ENCODE results near the gene LILRB5. TPM values are rescaled to one million over a fixed set of nuclear protein-coding genes. Genes with fewer than 3 reads are reported as not detected.
"Not testable (repeated sequence)": the region's sequence is repeated elsewhere in the genome, so short reads cannot be mapped to it uniquely, and the experiment has no call there.

Gene LILRB5
- total and polyA plus RNA-seq, 9 of the 15 experiments (the other 6 are each of a cell fraction or from before 2014, with no cell fraction given) = not detected

DNA sequence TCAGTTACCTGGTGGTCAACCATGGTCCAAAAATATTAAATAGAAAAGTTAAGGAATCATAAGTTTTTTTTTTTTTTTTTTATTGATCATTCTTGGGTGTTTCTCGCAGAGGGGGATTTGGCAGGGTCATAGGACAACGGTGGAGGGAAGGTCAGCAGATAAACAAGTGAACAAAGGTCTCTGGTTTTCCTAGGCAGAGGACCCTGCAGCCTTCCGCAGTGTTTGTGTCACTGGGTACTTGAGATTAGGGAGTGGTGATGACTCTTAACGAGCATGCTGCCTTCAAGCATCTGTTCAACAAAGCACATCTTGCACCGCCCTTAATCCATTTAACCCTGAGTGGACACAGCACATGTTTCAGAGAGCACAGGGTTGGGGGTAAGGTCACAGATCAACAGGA lies 42.9 kb downstream of the LILRB5 start:
- H3K79me2 ChIP-seq (ENCODE audit: control insufficient read depth, insufficient read depth, low read length) = peaks cover 16% of the 10 kb centered on the region; the same call in 2 of the 3 replicates
- H3K27me3 ChIP-seq (ENCODE audit: control insufficient read depth in 2 of 2, insufficient read depth in 2 of 2, low read length in 2 of 2); H3K9me1 ChIP-seq (ENCODE audit: control insufficient read depth, insufficient read depth, low read length); H3K9me3 ChIP-seq (replicated peaks; ENCODE audit: control insufficient read depth, insufficient read depth, low read depth, low read length); intact Hi-C loops (cut with micrococcal nuclease); CTCF ChIA-PET (ENCODE audit: low intra/inter-chr PET ratio); in situ Hi-C loops (cut with MboI); ATAC-seq; H3K9ac ChIP-seq (ENCODE audit: insufficient read depth in 1 of 2, low read depth in 2 of 2, low read length in 2 of 2); H3K4me2 ChIP-seq (ENCODE audit: insufficient read depth, low read length); H3K4me3 ChIP-seq; BruUV-seq (replicated peaks); DNase-seq (ENCODE audit: extremely low read depth in 1 of 4, low spot score in 3 of 4); H2AFZ ChIP-seq (ENCODE audit: low read depth, low read length): not testable (repeated sequence)
- peaks cover 22 to 43% of the 10 kb centered on the region in 2 experiments for H3K4me1 ChIP-seq (replicated peaks in 1 of 2; ENCODE audit: control insufficient read depth in 2 of 2, insufficient read depth in 2 of 2, low read length in 2 of 2)
- TF ChIP-seq TAL1 (IDR thresholded peaks at IDR 0.05) = peak; percentile 47; the same call in 1 of the 2 replicates
- TF ChIP-seq, protein P1, sequence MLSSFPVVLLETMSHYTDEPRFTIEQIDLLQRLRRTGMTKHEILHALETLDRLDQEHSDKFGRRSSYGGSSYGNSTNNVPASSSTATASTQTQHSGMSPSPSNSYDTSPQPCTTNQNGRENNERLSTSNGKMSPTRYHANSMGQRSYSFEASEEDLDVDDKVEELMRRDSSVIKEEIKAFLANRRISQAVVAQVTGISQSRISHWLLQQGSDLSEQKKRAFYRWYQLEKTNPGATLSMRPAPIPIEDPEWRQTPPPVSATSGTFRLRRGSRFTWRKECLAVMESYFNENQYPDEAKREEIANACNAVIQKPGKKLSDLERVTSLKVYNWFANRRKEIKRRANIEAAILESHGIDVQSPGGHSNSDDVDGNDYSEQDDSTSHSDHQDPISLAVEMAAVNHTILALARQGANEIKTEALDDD (IDR thresholded peaks at IDR 0.05) = 0 out of 2 replicates have a peak, but pooled peaks have one; percentile 33
- peak; percentile 44; the same call in 1 of the 2 replicates for TF ChIP-seq ARID1B (IDR thresholded peaks at IDR 0.05)
- peak; percentile 58; the same call in 1 of the 2 replicates for TF ChIP-seq DPF2 (IDR thresholded peaks at IDR 0.05)
- peak in 1 of 2 experiments; percentile 41; a peak in 1 of 4 replicates for TF ChIP-seq KDM1A (IDR thresholded peaks at IDR 0.05)
- peak; percentile 52; the same call in 1 of the 2 replicates for TF ChIP-seq NCOR1 (IDR thresholded peaks at IDR 0.05)
- TF ChIP-seq CBFA2T2 (conservative IDR thresholded peaks at IDR 0.05) = peak; percentile 68; the same call in 1 of the 2 replicates
- TF ChIP-seq, protein P2, sequence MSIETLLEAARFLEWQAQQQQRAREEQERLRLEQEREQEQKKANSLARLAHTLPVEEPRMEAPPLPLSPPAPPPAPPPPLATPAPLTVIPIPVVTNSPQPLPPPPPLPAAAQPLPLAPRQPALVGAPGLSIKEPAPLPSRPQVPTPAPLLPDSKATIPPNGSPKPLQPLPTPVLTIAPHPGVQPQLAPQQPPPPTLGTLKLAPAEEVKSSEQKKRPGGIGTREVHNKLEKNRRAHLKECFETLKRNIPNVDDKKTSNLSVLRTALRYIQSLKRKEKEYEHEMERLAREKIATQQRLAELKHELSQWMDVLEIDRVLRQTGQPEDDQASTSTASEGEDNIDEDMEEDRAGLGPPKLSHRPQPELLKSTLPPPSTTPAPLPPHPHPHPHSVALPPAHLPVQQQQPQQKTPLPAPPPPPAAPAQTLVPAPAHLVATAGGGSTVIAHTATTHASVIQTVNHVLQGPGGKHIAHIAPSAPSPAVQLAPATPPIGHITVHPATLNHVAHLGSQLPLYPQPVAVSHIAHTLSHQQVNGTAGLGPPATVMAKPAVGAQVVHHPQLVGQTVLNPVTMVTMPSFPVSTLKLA (conservative IDR thresholded peaks at IDR 0.05) = peak in 1 of 2 experiments; percentile 49; a peak in 1 of 4 replicates
- peak; percentile 80 for TF ChIP-seq CBFA2T3 (IDR thresholded peaks at IDR 0.05)
- peak overlapping the region; percentile 58; the same call in 1 of the 3 replicates for H3K27ac ChIP-seq (ENCODE audit: extremely low read depth, low read depth, low read length)
- WGBS (ENCODE audit: insufficient coverage, low coverage, missing lambda C conversion rate) = 6% methylated on average over 4 of the region's 5 CpGs
- peaks cover 17% of the 10 kb centered on the region for H4K20me1 ChIP-seq (replicated peaks; ENCODE audit: control insufficient read depth, insufficient read depth, low read length)
- H3K36me3 ChIP-seq (ENCODE audit: control insufficient read depth, insufficient read depth, low read length) = peaks cover 18% of the 10 kb centered on the region; the same call in 2 of the 3 replicates
- FAIRE-seq = peak; percentile 37
- POLR2A ChIA-PET = interaction anchor here (7.0 kb wide), 1 partner anchor 13 kb away, joined by 66 read pairs; the partner anchor contains the start of gene RPS9
